B cell (primary cell): ENCODE measurements around the gene CD74. TPM values are rescaled to one million over a fixed set of nuclear protein-coding genes. Genes with fewer than 3 reads are reported as not detected.

ENCODE experiments used
- ATAC-seq: fragments of 200-7000 bp; cut with Tn5 transposase; one replicate; pipeline ENCODE4 v1.10.0; 2021; ENCODE audit warnings: low read depth, mild to moderate bottlenecking, moderate number of reproducible peaks, moderate library complexity
- CTCF ChIA-PET: fragments of 350-600 bp; sonication (Branson Sonifier 250); formaldehyde crosslinking; loops from one replicate; lab custom pipeline; 2021; ENCODE audit warnings: antibody characterized with exemption, inconsistent platforms; lab: Charles Lee
- POLR2A ChIA-PET: fragments of 350-600 bp; sonication (Branson Sonifier 250); formaldehyde crosslinking; loops from one replicate; lab custom pipeline; 2021; ENCODE audit warnings: antibody characterized with exemption; lab: Charles Lee
- DNase-seq: peaks from one replicate; pipeline ENCODE4 v3.0.0; 2013
- H2AFZ ChIP-seq: 2 replicates; pipeline ENCODE4 v1.6.1; 2012; ENCODE audit warnings: mild to moderate bottlenecking, low read depth, low read length; ENCODE audit not compliant: insufficient read depth, poor library complexity, severe bottlenecking
- H3K27ac ChIP-seq, 2 donors: 1 replicate in 1 of 2; 2 replicates in 1 of 2; pipeline ENCODE4 v1.5.1; 2012 to 2013; ENCODE audit warnings: low read length in 2 of 2, mild to moderate bottlenecking in 2 of 2, moderate library complexity in 1 of 2
- H3K27me3 ChIP-seq, 4 experiments: fragments of 200-600 bp in 1 of 4; sonication (generic) in 1 of 4; replicated peaks in 1 of 4; 1 replicate in 2 of 4; 2 replicates in 2 of 4; pipeline versions ENCODE4 v1.6.1 to v1.7.0; 2013 to 2016; ENCODE audit warnings: low read length in 3 of 4, mild to moderate bottlenecking in 2 of 4, mixed read lengths in 1 of 4, moderate library complexity in 1 of 4; ENCODE audit not compliant: insufficient read depth in 4 of 4, control insufficient read depth in 3 of 4; ENCODE audit errors: control extremely low read depth in 1 of 4
- H3K36me3 ChIP-seq, 2 experiments: replicated peaks in 1 of 2; 1 replicate in 1 of 2; 2 replicates in 1 of 2; pipeline versions ENCODE4 v1.6.1 to v1.7.1; 2013; ENCODE audit warnings: low read length in 1 of 2; ENCODE audit not compliant: insufficient read depth in 2 of 2, control insufficient read depth in 1 of 2; ENCODE audit errors: control extremely low read depth in 1 of 2, extremely low read depth in 1 of 2
- H3K4me1 ChIP-seq, 2 donors: fragments of 200-600 bp in 1 of 2; sonication (generic) in 1 of 2; 1 replicate in 1 of 2; 2 replicates in 1 of 2; pipeline versions ENCODE4 v1.5.1 to v1.6.1; 2013 to 2017; ENCODE audit warnings: low read length in 2 of 2; ENCODE audit not compliant: control insufficient read depth in 2 of 2, insufficient read depth in 2 of 2
- H3K4me2 ChIP-seq: replicated peaks from 2 replicates; pipeline ENCODE3; 2012; ENCODE audit warnings: mild to moderate bottlenecking, low read depth, low read length; ENCODE audit not compliant: poor library complexity, severe bottlenecking
- H3K4me3 ChIP-seq, 5 experiments: fragments of 200-600 bp in 1 of 5; sonication (generic) in 1 of 5; 1 replicate in 3 of 5; 2 replicates in 2 of 5; pipeline versions ENCODE4 v1.5.1 to v1.7.0; 2011 to 2016; ENCODE audit warnings: low read length in 4 of 5, mild to moderate bottlenecking in 4 of 5, low read depth in 2 of 5, control low read depth in 1 of 5, moderate library complexity in 1 of 5; ENCODE audit not compliant: insufficient read depth in 1 of 5; ENCODE audit errors: control extremely low read depth in 1 of 5, extremely low read depth in 1 of 5
- H3K79me2 ChIP-seq: fragments of 200-600 bp; sonication (generic); one replicate; pipeline ENCODE4 v1.6.0; 2016; ENCODE audit warnings: low read length; ENCODE audit not compliant: control insufficient read depth, insufficient read depth
- H3K9ac ChIP-seq: fragments of 200-600 bp; sonication (generic); 2 replicates; pipeline ENCODE4 v1.6.1; 2017; ENCODE audit warnings: mild to moderate bottlenecking, low read length, moderate library complexity
- H3K9me3 ChIP-seq, 3 donors: one replicate each; pipeline versions ENCODE4 v1.6.1 to v1.7.1; 2013; ENCODE audit warnings: low read length in 2 of 3; ENCODE audit not compliant: control insufficient read depth in 2 of 3, insufficient read depth in 1 of 3; ENCODE audit errors: control extremely low read depth in 1 of 3
- H4K20me1 ChIP-seq: 2 replicates; pipeline ENCODE4 v1.6.0; 2012; ENCODE audit warnings: mild to moderate bottlenecking, low read length; ENCODE audit not compliant: insufficient read depth, control insufficient read depth, poor library complexity, severe bottlenecking
- H3K27ac Mint-ChIP-seq: one replicate; pipeline ENCODE4 v1.8.0; 2021; ENCODE audit warnings: mixed read lengths
- H3K27me3 Mint-ChIP-seq: one replicate; pipeline ENCODE4 v1.8.0; 2021; ENCODE audit warnings: mixed read lengths
- H3K4me1 Mint-ChIP-seq: one replicate; pipeline ENCODE4 v1.8.0; 2021; ENCODE audit warnings: mixed read lengths
- H3K4me3 Mint-ChIP-seq: one replicate; pipeline ENCODE4 v1.8.0; 2021; ENCODE audit warnings: mixed read lengths
- H3K9me3 Mint-ChIP-seq: one replicate; pipeline ENCODE4 v1.8.0; 2022; ENCODE audit warnings: mixed read lengths; ENCODE audit not compliant: insufficient read depth
- CTCF ChIP-seq: fragments of 200-600 bp; IDR thresholded peaks from one replicate; pipeline ENCODE4 v1.8.0; 2022; ENCODE audit warnings: antibody characterized with exemption, mild to moderate bottlenecking
- EZH2 ChIP-seq: IDR thresholded peaks from 2 replicates; pipeline ENCODE4 v1.6.1; 2012; ENCODE audit warnings: borderline replicate concordance, low read depth, mild to moderate bottlenecking, moderate library complexity, low read length; ENCODE audit not compliant: insufficient read depth, poor library complexity, severe bottlenecking
- WGBS: methylation state at CpG from one replicate; pipeline ENCODE4 v1.1.5; 2013; ENCODE audit warnings: missing lambda C conversion rate; ENCODE audit not compliant: insufficient coverage; 5-methylcytosine and 5-hydroxymethylcytosine counted together
- intact Hi-C: fragments of 100-400 bp; cut with micrococcal nuclease; formaldehyde crosslinking; loops from one replicate; pipeline ENCODE4 v1.10.0; 2022
- polyA plus RNA-seq: library from polyadenylated mRNA; depleted of rRNA; stranded (reverse); fragments of >200 nt; gene quantifications from 2 replicates; pipeline ENCODE4 v1.2.3, GENCODE V29; 2012
- total RNA-seq, 2 donors: library from RNA; stranded (reverse); fragments of 120-200 nt in 1 of 2; gene quantifications; 1 replicate in 1 of 2; 2 replicates in 1 of 2; pipeline versions ENCODE4 v1.2.3 to v1.2.4, GENCODE V29; 2013 to 2022

CD74 gene
- total and polyA plus RNA-seq, 2 donors (not counting 1 experiment from before 2014, with no cell fraction given): 5,670 to 14,307 TPM

- H3K79me2 ChIP-seq: peaks cover 4% of the 10 kb centered on the region
- no peak for TF ChIP-seq CTCF
- no peak for TF ChIP-seq EZH2
- H4K20me1 ChIP-seq: peaks cover 75% of the 10 kb centered on the region
- no peak for ATAC-seq
- H3K36me3 ChIP-seq: peaks cover 0 to 80% of the 10 kb centered on the region in 2 experiments
- Mint-ChIP-seq H3K9me3 (no peaks in the 10 kb centered on the region), H3K27ac (peak overlapping the region; percentile 56), H3K4me1 (peaks cover 30% of the 10 kb centered on the region), H3K27me3 (no peaks in the 10 kb centered on the region), H3K4me3 (no peak overlapping the region)
- POLR2A ChIA-PET: interaction anchor here (0.7 to 15.5 kb wide), 5 partner anchors 9 to 54 kb away, joined by 5 to 286 read pairs (median 37); partner anchors contain the start of genes CD74 and RPS14
- no peak overlapping the region for H3K4me2 ChIP-seq
- H3K4me3 ChIP-seq: no peak overlapping the region
- DNase-seq: peak; percentile 65
- no peak overlapping the region for H3K9ac ChIP-seq
- intact Hi-C loops: no loop called here
- H3K27me3 ChIP-seq: no peaks in the 10 kb centered on the region
- H3K4me1 ChIP-seq: peaks cover 3 to 19% of the 10 kb centered on the region in 2 donors
- no peak overlapping the region for H2AFZ ChIP-seq
- no peak overlapping the region for H3K27ac ChIP-seq
- CTCF ChIA-PET: interaction anchor here (0.5 to 15.8 kb wide), 5 partner anchors 9 to 55 kb away, joined by 3 to 396 read pairs (median 8); no protein-coding TSS in a partner anchor
- WGBS: 100% methylated on average over 1 of the region's 2 CpGs
- no peaks in the 10 kb centered on the region for H3K9me3 ChIP-seq
Observed at GRCh38 chr5:150395688-150395975, 17.1 kb downstream of the CD74 start.

- intact Hi-C loops: no loop called here
- Mint-ChIP-seq H3K9me3 (no peaks in the 10 kb centered on the region), H3K4me1 (peaks cover 25% of the 10 kb centered on the region), H3K4me3 (no peak overlapping the region), H3K27ac (peak overlapping the region; percentile 68), H3K27me3 (no peaks in the 10 kb centered on the region)
- Histone ChIP-seq H3K4me3 (no peak overlapping the region), H3K79me2 (peaks cover 4% of the 10 kb centered on the region), H3K9me3 (no peaks in the 10 kb centered on the region), H3K9ac (no peak overlapping the region), H3K36me3 (peaks cover 0 to 78% of the 10 kb centered on the region in 2 experiments), H3K4me1 (peaks cover 3 to 17% of the 10 kb centered on the region in 2 donors), H3K27ac (no peak overlapping the region), H3K4me2 (no peak overlapping the region), H4K20me1 (peaks cover 69% of the 10 kb centered on the region), H2AFZ (no peak overlapping the region), H3K27me3 (no peaks in the 10 kb centered on the region)
- 85% methylated on average over 5 of the region's 13 CpGs for WGBS
- TF ChIP-seq CTCF (no peak), EZH2 (no peak)
- POLR2A ChIA-PET: interaction anchor here (0.6 to 15.5 kb wide), 8 partner anchors 9 to 868 kb away, joined by 3 to 286 read pairs (median 7); partner anchors contain the start of genes CD74 and RPS14
- DNase-seq: peak; percentile 72
- no peak for ATAC-seq
- CTCF ChIA-PET: interaction anchor here (0.5 to 15.8 kb wide), 5 partner anchors 9 to 56 kb away, joined by 3 to 396 read pairs (median 4); no protein-coding TSS in a partner anchor
Observed at GRCh38 chr5:150394912-150395687, 17.6 kb downstream of the CD74 start.
